GM18508 (cell line): ENCODE results near the gene CLEC4G.

Experiments
- ATAC-seq: cut with Tn5 transposase; IDR thresholded peaks from one replicate; pipeline ENCODE4 v1.9.1; 2021; ENCODE audit warnings: moderate number of reproducible peaks; ENCODE audit not compliant: insufficient read depth, unreplicated experiment

Gene CLEC4G

GRCh38 chr19:7730286-7731217, 1.4 kb downstream of the CLEC4G start:
- no peak for ATAC-seq

- no peak for ATAC-seq
Measured at GRCh38 chr19:7729831-7730285, 2.1 kb downstream of the CLEC4G start.

DNA sequence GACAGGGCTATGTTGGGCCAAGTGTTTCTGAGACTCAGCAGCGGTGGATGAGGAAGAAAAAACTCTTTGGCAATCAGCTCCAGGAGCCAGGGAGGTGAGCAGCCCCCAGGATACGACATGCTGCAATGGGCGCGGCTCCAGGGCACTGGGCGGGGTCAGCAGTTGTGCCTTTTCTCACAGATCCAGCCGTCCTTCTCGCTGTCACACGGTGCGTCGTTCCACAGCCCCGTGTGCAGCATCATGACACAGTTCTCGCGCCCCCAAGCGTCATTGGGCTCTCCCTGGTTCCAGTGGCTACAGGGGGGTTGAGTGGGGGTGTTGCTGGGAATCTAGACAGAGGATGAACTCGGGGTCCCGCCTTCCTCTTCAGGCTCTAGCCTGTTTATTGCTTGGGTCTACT, 2.7 kb downstream of the CLEC4G start:
- ATAC-seq = no peak

GRCh38 chr19:7725791-7726190, 6.1 kb downstream of the CLEC4G start:
- ATAC-seq = no peak

GRCh38 chr19:7722231-7722651, 9.7 kb downstream of the CLEC4G start:
- no peak for ATAC-seq

DNA sequence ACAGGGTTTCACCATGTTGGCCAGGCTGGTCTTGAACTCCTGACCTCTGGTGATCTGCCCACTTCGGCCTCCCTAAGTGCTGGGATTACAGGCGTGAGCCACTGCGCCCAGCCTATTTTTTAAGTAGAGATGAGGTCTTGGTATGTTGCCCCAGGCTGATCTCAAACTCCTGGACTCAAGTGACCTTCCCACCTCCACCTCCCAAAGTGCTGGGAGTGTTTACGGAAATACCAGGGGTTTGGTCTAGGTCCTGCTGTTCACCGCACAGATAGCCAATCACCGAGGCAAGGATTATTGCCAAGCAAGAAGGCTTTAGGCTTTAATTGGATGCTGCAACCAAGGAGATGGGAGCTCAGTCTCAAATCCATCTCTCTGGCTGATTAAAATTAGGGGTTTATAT, 11.6 kb downstream of the CLEC4G start:
- no peak for ATAC-seq

GRCh38 chr19:7718668-7719067, 13.2 kb downstream of the CLEC4G start:
- ATAC-seq = no peak

GRCh38 chr19:7716762-7717161, 15.1 kb downstream of the CLEC4G start:
- no peak for ATAC-seq

DNA sequence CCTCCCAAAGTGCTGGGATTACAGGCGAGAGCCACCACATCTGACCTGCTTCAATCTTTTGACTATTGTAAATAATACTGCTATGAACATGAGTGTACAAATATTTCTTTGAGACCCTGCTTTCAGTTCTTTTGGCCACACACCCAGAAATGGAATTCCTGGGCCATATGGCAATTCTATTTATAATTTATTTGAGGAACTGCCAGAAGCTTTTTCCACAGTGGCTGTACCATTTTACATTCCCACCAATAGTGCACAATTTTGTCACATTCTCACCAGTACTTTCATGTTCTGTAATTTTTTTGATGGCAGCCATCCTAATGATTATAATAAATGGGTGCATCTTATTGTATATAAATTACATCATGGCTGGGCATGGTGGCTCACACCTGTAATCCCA, 16.2 kb downstream of the CLEC4G start:
- no peak for ATAC-seq

GRCh38 chr19:7710616-7711015, 21.3 kb downstream of the CLEC4G start:
- no peak for ATAC-seq

GRCh38 chr19:7709932-7710460, 21.9 kb downstream of the CLEC4G start:
- no peak for ATAC-seq

DNA sequence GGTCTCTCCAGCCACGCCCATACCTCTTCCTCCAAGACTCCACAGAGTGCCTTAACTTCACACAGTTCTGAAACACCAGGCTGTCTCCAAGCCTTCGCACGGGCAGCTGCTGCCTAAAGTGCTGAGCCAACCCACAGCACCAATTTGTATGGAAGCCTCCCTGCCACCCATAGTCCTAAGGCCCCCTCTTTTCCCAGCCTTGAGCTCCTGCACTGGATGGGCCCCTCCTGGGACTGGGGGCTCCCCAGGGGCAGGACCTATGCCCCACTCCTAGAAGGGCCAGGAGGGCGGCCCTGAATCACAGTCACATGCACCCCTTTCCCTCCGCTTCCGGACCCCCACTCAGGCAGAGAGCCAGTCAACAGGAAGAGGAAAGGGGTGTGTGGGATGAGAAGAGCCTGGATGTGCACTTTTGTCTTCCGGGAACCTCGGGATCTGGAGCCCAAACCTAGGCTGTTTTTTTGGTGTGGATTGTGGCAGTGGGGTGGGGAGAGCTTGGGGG, 24.9 kb downstream of the CLEC4G start:
- no peak for ATAC-seq

DNA sequence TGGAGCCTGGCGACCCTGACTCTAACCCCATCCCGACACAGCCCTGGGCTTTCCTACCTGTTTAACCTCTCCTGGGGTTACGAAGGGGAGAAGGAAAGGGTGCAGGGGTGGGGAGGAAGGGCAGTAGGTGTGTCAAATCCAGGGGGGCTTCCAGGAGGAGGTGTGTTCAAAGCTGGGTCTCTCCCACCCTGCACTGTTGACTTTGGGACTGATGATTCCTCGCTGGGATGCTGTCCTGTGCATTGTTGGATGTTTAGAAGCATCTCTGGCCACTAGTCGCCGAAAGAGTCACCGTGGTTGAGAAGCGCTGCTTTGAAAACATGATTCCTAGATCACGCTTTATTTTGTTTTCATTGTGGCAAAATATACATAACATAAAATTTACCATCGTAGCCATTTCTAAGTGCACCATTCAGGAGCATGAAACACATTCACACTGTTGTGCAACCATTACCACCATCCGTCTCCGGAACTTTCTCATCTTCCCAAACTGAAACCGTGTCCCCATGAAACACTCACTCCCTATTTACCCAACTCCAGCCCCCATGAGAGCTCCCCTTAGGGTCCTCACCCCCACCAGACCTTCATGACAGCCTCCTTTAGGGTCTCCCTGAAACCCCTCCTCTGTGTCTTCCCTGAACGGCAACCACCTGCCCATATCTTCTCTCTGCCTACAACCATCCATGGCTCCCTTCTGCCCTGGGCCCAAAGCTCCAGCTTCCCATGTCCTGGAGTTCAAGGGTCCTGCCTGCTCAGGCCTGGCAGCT, 25.5 kb downstream of the CLEC4G start:
- ATAC-seq = no peak

- no peak for ATAC-seq
Measured at GRCh38 chr19:7705387-7706187, 26.3 kb downstream of the CLEC4G start.

GRCh38 chr19:7704280-7705060, 27.4 kb downstream of the CLEC4G start:
- no peak for ATAC-seq

- no peak for ATAC-seq
Measured at GRCh38 chr19:7703332-7703731, 28.6 kb downstream of the CLEC4G start.

DNA sequence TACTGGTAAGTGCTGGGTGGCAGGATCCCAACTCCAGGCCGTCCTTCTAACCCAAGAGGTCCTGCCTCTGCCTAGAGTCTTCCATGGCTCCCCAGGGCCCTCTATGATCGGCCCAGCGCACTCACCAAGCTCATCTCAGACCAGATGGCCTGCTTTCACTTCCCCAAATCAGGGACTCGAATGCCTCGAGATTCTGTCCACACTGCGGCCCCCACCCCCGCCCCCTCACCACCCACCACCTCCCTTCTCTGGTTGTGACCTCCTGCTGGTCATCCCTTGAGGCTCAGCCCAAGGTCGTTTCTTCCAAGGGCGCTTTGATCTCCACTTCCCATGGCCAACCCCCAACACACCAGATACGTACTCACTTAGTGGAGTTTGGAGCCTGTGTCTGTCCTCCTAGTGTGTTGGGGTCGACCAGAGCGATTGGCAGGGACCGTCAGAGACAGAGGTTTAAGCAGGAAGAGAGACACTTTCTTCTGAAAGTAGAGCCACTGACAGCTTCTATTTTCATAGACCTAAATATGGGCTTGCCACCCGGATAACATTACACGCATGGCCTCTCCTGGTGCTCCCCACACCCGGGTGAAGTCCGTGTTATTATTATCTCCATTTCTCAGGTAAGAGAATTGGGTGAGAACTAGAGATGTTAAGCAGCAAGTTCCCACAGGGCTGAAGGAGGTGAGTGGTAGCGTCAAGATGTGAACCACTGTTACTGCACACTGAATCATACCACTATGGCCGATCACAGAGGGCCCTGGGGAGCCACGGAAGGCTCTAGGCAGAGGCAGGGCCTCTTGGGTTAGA, 30.1 kb downstream of the CLEC4G start, which contains the start of gene FCER2:
Gene FCER2, minus strand, starts transcription at position 478 of the 804 bp plus-strand sequence. CDS start 2,371 bp downstream, outside the sequence.
- ATAC-seq = no peak

- ATAC-seq = no peak
Measured at GRCh38 chr19:7701049-7701653, 30.8 kb downstream of the CLEC4G start.
